Dermis blood vessel endothelial cell (primary cell): Measurements from ENCODE around the gene BTBD9. TPM values are rescaled to one million over a fixed set of nuclear protein-coding genes. Genes with fewer than 3 reads are reported as not detected.

ENCODE experiments used
- DNase-seq: peaks from one replicate; pipeline ENCODE4 v3.0.0; 2010
- total RNA-seq: library from RNA; depleted of rRNA; stranded (reverse); fragments of >200 nt; gene quantifications from 2 replicates; pipeline ENCODE4 v1.2.3, GENCODE V29; 2014

BTBD9 gene
- total RNA-seq, 1 donor from 2014 or later = 12.1 TPM

DNA sequence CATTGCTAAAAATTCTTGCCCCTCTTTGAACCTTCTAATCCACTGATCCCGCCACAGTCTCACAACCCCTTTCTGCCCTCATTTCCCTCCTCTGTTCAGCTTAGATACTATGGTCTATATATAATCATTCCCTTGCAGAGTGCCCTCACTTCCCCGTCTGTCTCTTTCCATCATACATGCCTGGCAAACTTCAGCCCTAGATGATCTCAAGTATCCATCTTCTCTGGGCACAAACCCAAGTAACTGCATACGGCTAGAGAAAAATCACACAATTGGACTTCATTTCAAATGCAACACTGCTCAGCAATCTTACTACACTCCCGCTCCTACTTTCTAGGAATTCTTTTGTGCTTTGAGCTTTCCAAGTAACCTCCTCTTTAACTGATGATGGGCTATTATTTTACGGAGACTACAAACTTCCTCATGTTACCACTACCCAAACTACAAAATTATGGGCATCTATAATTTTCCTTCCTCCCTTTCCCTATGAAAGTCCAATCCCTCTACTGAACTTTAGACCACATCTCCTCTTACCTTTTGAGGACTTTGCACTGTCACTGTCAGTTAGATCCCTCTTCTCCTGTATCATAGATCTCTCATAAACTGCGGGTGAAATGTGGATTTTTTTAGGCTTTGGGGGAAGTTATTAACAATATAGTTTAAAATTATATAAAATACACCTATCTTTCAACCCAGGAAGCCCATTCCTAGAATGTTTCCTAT, 135.6 kb downstream of the BTBD9 start:
- DNase-seq = no peak

DNA sequence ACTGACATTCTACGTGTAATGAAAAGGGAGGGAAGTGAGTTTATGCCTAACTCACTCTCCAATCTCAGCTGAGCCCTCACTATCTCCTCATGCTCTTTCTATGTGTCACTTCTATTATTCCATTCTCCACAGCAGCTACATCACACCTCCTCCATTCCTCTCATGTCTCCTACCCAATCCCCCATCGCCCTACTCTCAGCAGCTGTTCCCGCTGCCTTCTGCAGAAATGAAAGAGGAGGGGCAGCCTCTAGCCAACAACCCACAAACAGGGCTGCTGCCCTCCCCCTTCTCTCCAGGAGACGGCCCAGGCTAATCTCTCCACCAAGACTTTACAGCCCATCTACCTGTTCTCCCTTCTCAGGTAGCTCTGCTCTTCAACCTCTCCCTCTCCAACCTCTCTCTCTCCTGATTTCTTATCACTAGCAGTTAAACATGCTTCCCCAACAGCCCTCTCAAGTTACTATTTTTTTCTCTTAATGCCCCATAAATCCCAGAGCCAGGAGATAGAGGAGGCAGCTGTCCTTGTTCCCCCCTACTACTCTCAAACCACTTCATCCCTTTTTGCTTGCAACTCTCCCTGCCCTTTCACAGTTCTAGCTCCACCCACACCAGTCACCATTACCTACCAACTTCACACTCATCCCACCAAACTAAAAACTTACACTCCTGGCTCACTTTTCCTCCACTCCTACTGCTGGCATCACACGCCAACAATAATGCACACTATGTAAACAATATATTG, 136.5 kb downstream of the BTBD9 start:
- DNase-seq = no peak

DNA sequence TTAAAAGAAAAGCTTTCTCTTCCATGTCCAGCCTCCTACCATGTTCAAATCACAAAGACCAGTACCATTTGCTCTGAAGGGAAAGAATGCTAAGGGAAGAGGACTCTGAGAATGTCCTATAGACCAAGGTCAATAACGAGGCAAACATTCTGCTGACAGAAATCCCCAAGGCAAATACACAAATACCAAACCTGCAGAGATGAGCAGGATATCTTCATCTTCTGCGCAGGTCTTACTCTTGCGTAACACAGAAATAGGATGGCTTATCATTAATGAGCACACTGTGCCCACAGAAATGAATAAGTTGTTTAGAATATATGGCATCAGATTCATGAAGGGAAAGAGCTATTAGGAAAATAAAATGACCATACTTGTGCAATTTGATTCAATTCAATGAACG, 137.3 kb downstream of the BTBD9 start:
- no peak for DNase-seq

- no peak for DNase-seq
Observed at GRCh38 chr6:38501931-38502330, 137.8 kb downstream of the BTBD9 start.

DNA sequence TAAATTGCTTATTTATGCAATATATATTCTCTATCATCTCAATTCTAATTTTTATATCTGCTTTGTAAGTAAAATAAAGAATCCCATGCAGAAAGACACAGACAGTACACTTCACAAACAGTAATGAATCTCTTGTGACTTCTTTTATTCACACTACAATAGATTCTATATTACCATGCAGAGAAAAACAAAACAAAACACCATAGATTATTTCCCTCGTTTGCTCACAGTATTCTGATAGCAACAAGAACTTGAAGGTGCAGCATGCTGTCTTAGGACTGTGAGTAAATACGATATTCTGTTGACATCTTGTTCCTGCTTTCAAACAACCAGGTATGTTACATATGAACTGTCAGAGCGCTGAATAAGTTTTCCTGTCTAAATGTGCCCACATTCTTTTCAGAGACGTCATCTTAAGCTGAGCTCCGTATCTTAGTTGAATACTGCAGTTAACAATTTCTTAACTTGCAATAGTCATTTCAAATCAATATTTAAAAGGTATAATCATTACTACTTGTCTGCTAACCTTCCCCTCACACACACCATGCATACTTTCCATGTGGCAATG, 140.1 kb downstream of the BTBD9 start:
- no peak for DNase-seq

DNA sequence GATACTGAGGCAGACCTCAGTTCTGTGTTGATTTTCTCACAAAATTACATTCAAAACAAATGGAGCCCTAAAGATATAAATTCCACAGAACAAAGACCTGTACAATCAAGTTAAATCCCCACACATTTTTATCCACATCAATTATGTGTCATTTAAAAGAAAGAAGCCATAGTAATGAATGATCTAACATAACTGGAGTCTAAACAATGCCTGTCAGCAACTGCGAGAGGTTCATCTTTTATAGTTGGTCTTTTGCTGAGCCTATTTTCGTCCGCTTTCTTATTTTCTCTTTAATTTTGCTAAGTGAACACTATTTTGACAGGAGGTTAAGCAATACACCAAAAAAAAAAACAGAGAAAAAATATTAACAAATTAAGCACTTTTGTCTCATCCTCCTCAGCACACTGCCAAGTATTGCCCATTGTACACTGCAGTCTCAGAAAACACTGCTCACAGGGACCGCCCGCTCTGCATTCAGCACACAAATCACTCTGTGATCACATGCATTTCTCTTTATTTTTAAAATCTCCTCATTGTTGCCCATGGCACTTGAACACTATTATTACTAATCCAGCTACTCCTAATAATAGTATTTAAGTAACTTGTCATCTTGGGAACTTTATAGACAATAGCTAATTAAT, 140.8 kb downstream of the BTBD9 start:
- no peak for DNase-seq

DNA sequence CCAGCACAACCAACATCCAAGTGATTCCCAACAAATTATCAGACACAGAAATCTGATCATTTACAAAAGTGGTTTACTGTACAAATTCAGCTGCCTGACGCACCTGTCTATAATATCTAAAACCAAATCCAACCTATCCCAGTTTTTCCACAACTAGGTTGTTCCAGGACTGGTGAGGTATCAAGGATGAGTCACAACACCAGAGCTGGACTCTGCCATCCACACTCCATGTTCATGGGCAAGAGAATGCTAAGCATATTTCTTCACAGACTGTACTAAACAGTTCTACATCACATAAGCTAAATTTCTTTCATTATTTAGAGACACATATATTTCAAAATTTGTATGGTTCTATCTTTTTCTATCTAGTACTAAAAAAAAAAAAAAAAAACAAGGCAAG, 141.6 kb downstream of the BTBD9 start:
- no peak for DNase-seq

DNA sequence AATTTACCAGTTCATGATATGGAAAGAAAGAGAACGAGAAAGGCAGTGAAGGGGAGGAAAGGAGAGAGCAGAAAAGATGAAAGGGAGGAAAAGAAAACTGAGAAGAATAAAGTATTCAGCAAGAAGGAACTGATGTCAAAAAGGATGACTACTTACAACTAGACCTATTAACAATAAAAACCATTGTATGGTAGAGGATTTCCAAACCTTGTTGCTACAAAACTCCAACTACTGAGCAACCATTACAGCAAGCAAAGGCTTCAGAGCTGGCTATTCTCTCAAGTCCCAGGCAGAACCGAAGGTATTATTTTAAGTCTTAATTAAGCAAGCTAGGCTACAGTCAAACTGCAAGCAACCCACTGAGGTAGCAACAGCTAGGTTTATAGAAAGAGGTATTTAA, 142.2 kb downstream of the BTBD9 start:
- no peak for DNase-seq

DNA sequence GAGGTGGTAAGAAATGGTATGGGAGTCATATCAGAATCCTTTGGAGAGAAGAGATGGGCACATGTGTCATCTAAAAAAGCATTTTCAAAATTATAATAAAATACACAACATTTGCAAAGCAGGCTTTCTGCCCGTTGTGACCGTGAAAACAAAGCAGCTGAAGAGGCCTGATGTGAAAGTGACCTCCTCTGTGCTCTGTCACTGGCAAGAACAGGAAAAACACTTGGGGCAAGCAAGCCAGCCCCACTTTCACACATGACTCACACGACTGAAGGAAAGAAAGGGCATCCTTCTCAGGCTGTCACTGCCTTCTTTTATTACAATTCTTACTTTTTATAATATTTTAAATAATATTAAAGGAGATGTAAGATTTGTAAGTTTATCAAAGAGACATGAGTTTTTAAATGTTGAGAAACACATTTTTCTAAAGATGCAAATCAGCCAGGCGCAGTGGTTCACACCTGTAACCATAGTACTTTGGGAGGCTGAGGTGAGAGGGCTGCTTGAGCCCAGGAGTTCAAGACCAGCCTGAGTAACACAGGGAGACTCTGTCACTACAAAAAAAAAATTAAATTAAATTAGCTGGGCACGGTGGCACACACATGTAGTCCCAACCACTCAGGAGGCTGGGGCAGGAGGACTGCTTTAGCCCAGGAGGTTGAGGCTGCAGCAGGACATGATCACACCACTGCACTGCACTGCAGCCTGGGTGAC, 143.7 kb downstream of the BTBD9 start:
- DNase-seq = peak; percentile 19

DNA sequence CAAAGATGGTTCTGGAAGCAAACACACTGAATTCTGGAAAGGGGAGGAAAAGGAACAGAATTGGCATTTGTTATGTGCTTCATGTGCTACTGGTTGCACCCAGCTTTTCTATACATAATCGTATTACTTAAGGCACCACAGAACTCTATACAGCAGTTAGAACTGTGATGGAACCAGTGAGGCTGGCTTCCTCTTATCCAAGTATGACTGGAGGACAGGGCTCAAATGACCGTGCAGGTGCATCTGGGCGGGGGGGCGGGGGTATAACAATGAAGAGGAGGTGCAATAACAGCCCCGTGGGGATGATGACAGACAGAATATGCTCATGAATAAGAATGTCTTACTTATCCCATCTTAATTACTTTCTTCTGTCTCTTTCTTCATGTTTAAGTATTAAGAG, 144.2 kb downstream of the BTBD9 start:
- no peak for DNase-seq

DNA sequence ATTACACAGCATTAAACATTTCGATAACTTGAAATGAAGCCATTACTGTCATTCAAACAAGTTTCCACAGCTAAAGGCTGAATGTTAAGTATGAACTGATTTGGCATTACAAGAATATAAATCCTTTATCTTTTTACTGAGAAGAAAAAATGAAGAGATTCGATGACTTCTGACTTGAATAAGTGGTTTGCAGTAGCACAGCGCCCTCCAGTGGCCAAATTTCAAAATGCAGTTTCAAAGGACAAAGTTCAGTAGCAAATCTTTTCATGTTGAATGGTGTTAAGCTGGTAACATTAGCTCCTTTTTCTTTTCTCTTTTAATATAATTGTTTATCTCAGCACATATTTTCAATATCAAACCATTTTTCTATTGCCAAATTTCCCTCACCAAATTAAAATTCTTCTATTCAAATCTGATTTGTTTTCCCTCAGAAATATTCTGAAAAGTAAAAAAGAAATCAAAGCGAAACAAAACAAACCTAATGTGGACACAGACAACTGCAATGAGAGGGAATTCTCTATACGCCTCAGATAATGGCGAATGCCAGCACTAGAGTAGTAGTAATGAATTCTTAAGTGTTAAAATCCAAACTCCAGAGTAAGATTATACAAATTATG, 145.7 kb downstream of the BTBD9 start:
- peak; percentile 89 for DNase-seq

- DNase-seq = no peak
Observed at GRCh38 chr6:38492031-38492430, 147.7 kb downstream of the BTBD9 start.

DNA sequence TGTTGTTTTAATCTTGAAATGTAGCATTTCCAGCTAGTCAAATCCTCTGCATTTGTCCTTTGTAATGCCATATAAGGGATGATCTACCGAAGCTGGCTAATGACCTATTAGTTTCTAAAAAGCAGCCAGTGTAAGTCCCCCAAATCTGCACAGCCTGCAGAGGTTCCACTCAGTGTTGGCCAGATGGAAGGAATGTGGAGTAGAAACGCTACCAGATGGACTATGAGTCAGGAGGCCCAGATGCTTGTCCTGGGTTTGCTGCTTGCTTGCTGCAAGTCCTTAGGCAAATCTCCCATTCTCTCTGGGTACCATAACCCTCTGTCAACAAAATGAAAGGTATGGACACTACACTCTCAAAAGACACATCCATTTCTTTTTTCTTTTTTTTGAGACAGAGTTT, 149.8 kb downstream of the BTBD9 start:
- DNase-seq = no peak

GRCh38 chr6:38487423-38487822, 152.3 kb downstream of the BTBD9 start:
- DNase-seq = no peak

- DNase-seq = no peak
Observed at GRCh38 chr6:38485488-38485887, 154.2 kb downstream of the BTBD9 start.

GRCh38 chr6:38484656-38485055, 155.1 kb downstream of the BTBD9 start:
- no peak for DNase-seq

- no peak for DNase-seq
Observed at GRCh38 chr6:38483526-38483925, 156.2 kb downstream of the BTBD9 start.

- no peak for DNase-seq
Observed at GRCh38 chr6:38482466-38482865, 157.3 kb downstream of the BTBD9 start.

DNA sequence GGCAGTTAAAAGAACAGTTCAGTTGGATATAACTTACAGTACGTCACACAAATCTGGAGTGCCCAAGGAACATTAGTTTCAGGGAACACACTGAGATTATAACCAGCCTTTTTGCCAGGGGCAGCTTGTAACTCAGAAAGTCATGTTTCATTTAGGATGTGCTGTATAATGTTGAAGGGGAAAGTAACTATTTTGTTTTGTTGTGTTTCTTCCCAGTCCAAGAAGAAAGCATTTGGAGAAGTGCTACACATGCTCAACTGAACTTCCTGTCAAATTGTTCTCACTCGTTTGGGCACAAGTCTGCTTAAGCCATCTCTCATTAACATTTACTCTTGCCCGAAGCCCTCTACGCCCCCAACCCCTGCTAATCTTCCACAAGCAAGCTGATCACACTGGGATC, 157.9 kb downstream of the BTBD9 start:
- no peak for DNase-seq

- DNase-seq = no peak
Observed at GRCh38 chr6:38481211-38481836, 158.4 kb downstream of the BTBD9 start.

- no peak for DNase-seq
Observed at GRCh38 chr6:38480036-38480435, 159.7 kb downstream of the BTBD9 start.

DNA sequence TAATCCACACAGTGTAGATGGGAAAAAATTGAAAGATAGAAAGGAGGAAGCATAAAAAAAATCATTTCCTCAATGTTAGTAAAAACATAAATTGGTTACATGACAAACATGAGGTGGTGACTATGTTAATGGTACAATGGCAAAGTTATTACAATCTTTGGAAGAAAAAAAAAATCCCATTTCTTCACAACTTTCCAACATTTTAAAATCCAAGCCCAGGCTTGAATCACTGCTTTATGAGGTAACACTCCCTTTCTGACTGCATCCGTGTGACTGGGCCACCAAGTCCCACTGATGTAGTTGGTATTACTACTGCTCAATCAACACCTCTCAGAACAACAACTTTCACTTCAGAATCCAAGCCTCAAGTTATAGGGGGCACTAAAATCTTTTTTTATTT, 160.4 kb downstream of the BTBD9 start:
- DNase-seq = no peak
